Esophagus muscularis mucosa (tissue), 4 donors: Measurements from ENCODE around the gene HNRNPL. TPM values are rescaled to one million over a fixed set of nuclear protein-coding genes. Genes with fewer than 3 reads are reported as not detected.
A peak's percentile ranks its signal among the peaks of the same experiment; 100 is the strongest.

Experiments used
- DNase-seq: peaks from one replicate; pipeline ENCODE4 v3.0.0-alpha.2; 2017; ENCODE audit errors: extremely low spot score
- H3K27ac ChIP-seq, 4 donors: fragments of 200-600 bp; sonication (generic); replicated peaks in 1 of 4; 1 replicate in 3 of 4; 2 replicates in 1 of 4; pipeline ENCODE4 v1.5.1; 2016 to 2019; ENCODE audit warnings: mild to moderate bottlenecking in 1 of 4
- H3K27me3 ChIP-seq, 4 donors: fragments of 200-600 bp; sonication (generic); one replicate each; pipeline versions ENCODE4 v1.5.1 to v1.6.0; 2016 to 2019
- H3K36me3 ChIP-seq, 4 donors: fragments of 200-600 bp; sonication (generic); one replicate each; pipeline ENCODE4 v1.5.1; 2016 to 2019
- H3K4me1 ChIP-seq, 4 donors: fragments of 200-600 bp; sonication (generic); one replicate each; pipeline ENCODE4 v1.5.1; 2016 to 2019
- H3K4me3 ChIP-seq, 4 donors: fragments of 200-600 bp; sonication (generic); 1 replicate in 2 of 4; 2 replicates in 2 of 4; pipeline ENCODE4 v1.5.1; 2016 to 2019; ENCODE audit warnings: mild to moderate bottlenecking in 4 of 4, moderate library complexity in 1 of 4
- H3K9me3 ChIP-seq, 4 donors: fragments of 200-600 bp; sonication (generic); 1 replicate in 3 of 4; 2 replicates in 1 of 4; pipeline ENCODE4 v1.5.1; 2016 to 2019
- EP300 ChIP-seq: sonication (generic); formaldehyde crosslinking; IDR thresholded peaks from one replicate; pipeline ENCODE4 v1.6.1; 2017; ENCODE audit warnings: antibody characterized with exemption
- POLR2A ChIP-seq: fragments of 450-650 bp; IDR thresholded peaks from one replicate; pipeline ENCODE4 v1.6.1; 2017; ENCODE audit warnings: antibody characterized with exemption, moderate library complexity, mild to moderate bottlenecking, low read depth
- POLR2AphosphoS5 ChIP-seq, 2 donors: sonication (generic); formaldehyde crosslinking; IDR thresholded peaks; one replicate each; pipeline ENCODE4 v1.6.1; 2017; ENCODE audit warnings: antibody characterized with exemption in 2 of 2
- WGBS: methylation state at CpG from one replicate; pipeline ENCODE4 v1.1.5; 2018; 5-methylcytosine and 5-hydroxymethylcytosine counted together
- intact Hi-C: fragments of 100-400 bp; cut with DNase I; formaldehyde crosslinking; loops from one replicate; pipeline ENCODE4 v1.15.1; 2023
- total RNA-seq, 4 donors: library from RNA; depleted of rRNA; stranded (reverse); fragments of >200 nt; gene quantifications; one replicate each; pipeline versions ENCODE4 v1.1.0 to v1.2.1, GENCODE V29; 2016
- TF ChIP-seq, protein P1 (sequence below), 3 experiments: fragments of 200-600 bp in 2 of 3; fragments of 450-650 bp in 1 of 3; sonication (generic) in 2 of 3; IDR thresholded peaks; one replicate each; pipeline ENCODE4 v1.5.1; 2017 to 2019; ENCODE audit warnings: antibody characterized with exemption in 3 of 3, mild to moderate bottlenecking in 2 of 3, moderate library complexity in 1 of 3

Gene HNRNPL
- total RNA-seq, 4 donors from 2014 or later, result 126 to 202 (median 180) TPM

DNA sequence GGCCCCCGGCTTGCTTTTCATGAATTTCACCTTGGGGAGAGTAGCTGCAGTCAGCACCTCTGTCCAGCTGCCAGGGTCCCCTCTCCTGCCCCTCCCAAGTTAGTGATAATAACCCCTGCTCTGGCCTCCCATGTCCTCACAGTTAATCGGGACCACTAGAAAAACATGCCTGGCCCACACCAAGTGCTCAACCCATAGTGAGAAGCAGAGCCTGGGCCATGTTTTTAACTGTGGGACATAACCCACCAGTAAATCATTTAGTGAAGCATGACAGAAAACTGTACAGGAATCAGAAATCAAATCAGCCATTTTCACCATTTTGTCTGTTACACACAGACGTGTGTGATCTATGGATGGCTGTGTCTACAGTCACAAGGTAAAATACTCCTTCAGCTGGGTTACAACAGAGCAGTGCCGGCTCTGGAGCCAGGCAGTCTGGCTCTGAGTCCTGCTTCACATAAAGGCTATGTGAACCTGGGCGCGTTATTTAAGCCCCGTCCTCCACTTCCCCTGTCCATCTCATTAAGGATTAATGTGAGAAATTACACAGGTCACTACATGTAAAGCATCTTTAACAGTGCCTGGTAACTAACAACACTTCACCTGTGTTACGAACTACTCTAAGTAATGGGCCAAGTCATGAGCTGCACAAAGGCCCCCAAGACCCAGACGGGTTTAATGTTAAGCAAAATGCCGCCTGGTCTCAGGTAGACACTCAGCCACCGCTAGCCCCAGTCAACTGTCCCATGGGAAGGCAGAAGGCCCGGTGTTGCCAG is 10.6 kb downstream of the HNRNPL start:
- H3K27me3 ChIP-seq, result no peaks in the 10 kb centered on the region
- H3K4me3 ChIP-seq, result no peak overlapping the region
- no peak for TF ChIP-seq POLR2A
- TF ChIP-seq EP300, result no peak
- TF ChIP-seq, protein P1, sequence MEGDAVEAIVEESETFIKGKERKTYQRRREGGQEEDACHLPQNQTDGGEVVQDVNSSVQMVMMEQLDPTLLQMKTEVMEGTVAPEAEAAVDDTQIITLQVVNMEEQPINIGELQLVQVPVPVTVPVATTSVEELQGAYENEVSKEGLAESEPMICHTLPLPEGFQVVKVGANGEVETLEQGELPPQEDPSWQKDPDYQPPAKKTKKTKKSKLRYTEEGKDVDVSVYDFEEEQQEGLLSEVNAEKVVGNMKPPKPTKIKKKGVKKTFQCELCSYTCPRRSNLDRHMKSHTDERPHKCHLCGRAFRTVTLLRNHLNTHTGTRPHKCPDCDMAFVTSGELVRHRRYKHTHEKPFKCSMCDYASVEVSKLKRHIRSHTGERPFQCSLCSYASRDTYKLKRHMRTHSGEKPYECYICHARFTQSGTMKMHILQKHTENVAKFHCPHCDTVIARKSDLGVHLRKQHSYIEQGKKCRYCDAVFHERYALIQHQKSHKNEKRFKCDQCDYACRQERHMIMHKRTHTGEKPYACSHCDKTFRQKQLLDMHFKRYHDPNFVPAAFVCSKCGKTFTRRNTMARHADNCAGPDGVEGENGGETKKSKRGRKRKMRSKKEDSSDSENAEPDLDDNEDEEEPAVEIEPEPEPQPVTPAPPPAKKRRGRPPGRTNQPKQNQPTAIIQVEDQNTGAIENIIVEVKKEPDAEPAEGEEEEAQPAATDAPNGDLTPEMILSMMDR (IDR thresholded peaks at IDR 0.05), result no peak
- no peak for TF ChIP-seq POLR2AphosphoS5 (IDR thresholded peaks at IDR 0.05)
- intact Hi-C loops, result loop anchor here (5.0 to 10.0 kb wide), 2 partner anchors 107 to 204 kb away; no protein-coding TSS in a partner anchor
- peaks cover 7 to 51% (median 40%) of the 10 kb centered on the region in 4 donors for H3K4me1 ChIP-seq
- H3K9me3 ChIP-seq, result no peaks in the 10 kb centered on the region
- H3K36me3 ChIP-seq, result peaks cover 84 to 97% (median 91%) of the 10 kb centered on the region in 4 donors
- H3K27ac ChIP-seq, result peak overlapping the region in 2 of 4 donors; percentile 10 to 36
- DNase-seq, result no peak
- 81% methylated on average over 11 of the region's 12 CpGs for WGBS

DNA sequence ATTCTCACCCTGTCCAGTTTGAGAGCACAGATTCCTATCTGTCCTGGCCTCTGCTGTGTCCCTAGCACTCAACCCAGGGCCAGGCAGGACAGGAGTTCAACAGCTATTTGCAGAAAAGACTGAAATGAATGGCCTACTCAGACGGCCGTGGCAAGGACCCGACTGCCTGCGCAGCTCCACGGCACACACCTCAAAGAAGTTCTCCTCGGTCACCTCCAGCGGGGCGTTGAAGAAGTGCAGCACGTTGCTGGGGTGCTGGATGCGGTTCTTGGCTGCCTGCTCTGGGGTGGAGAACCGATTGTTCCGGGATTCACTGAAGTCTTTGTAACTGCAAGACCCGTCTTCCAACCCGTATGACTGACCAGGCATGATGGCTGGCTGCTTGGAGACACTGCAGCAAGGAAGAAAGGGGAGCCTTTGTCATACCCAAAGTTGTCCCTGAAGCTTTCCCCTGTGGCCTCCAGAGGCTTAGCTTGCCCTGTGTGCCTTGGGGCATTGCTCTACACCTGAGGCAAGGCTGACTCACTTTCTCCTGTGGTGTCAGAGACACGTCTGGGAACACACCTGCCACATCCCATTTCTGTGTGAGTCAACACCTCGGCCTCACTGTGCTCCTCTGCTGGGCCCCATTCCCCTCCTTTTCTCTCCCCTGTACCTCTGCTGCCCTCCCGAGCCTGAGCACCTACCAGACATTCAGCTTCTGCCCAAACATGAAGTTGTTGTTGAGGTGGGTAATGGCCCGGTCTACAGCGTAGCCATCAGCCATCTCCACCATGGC is 11.4 kb downstream of the HNRNPL start:
- DNase-seq, result no peak
- intact Hi-C loops, result loop anchor here (5.0 to 10.0 kb wide), 2 partner anchors 106 to 204 kb away; no protein-coding TSS in a partner anchor
- WGBS, result 73% methylated on average over 12 of the region's 19 CpGs

DNA sequence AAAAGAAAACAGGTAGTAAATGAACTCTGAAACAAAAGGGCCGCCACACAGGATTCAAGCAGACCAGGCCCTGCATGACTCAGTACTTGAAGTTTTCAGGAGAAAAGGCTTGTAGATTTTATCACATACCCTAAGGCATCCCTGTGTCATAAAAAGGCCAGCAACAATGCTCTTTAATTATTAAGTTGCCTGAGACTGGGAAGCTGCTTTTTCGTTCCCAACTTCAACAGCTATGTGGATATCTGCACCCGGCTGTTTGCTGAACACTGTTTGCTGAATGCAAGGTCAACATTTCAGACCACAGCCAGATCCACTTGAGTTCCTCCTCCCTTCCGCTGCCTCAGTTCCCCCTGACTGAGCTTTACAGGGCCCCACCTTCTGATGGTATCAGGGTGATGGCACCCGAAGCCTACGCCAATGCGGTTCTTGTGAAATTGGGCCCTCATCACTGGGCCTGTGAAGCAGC is 12.1 kb downstream of the HNRNPL start:
- peaks cover 1 to 38% (median 33%) of the 10 kb centered on the region in 4 donors for H3K4me1 ChIP-seq
- intact Hi-C loops, result loop anchor here (5.0 to 10.0 kb wide), 2 partner anchors 105 to 203 kb away; no protein-coding TSS in a partner anchor
- H3K27ac ChIP-seq, result peak overlapping the region in 2 of 4 donors; percentile 30 to 36
- no peak overlapping the region for H3K4me3 ChIP-seq
- 98% methylated on average over 7 of the region's 7 CpGs for WGBS
- DNase-seq, result no peak
- no peaks in the 10 kb centered on the region for H3K27me3 ChIP-seq
- no peak for TF ChIP-seq POLR2A
- TF ChIP-seq POLR2AphosphoS5 (IDR thresholded peaks at IDR 0.05), result no peak
- no peak for TF ChIP-seq EP300
- TF ChIP-seq, protein P1 (IDR thresholded peaks at IDR 0.05), result no peak
- H3K9me3 ChIP-seq, result no peaks in the 10 kb centered on the region
- peaks cover 69 to 82% (median 76%) of the 10 kb centered on the region in 4 donors for H3K36me3 ChIP-seq

More for the DNA sequence above, 11.4 kb downstream of the HNRNPL start:
- H3K27ac ChIP-seq, result peak overlapping the region in 2 of 4 donors; percentile 30 to 36
- peaks cover 76 to 89% (median 84%) of the 10 kb centered on the region in 4 donors for H3K36me3 ChIP-seq
- TF ChIP-seq POLR2A (no peak), POLR2AphosphoS5 (IDR thresholded peaks at IDR 0.05) (no peak), EP300 (no peak)
- TF ChIP-seq, protein P1 (IDR thresholded peaks at IDR 0.05), result no peak
- H3K9me3 ChIP-seq, result no peaks in the 10 kb centered on the region
- no peak overlapping the region for H3K4me3 ChIP-seq
- H3K27me3 ChIP-seq, result no peaks in the 10 kb centered on the region
- peaks cover 0 to 44% (median 33%) of the 10 kb centered on the region in 4 donors for H3K4me1 ChIP-seq

DNA sequence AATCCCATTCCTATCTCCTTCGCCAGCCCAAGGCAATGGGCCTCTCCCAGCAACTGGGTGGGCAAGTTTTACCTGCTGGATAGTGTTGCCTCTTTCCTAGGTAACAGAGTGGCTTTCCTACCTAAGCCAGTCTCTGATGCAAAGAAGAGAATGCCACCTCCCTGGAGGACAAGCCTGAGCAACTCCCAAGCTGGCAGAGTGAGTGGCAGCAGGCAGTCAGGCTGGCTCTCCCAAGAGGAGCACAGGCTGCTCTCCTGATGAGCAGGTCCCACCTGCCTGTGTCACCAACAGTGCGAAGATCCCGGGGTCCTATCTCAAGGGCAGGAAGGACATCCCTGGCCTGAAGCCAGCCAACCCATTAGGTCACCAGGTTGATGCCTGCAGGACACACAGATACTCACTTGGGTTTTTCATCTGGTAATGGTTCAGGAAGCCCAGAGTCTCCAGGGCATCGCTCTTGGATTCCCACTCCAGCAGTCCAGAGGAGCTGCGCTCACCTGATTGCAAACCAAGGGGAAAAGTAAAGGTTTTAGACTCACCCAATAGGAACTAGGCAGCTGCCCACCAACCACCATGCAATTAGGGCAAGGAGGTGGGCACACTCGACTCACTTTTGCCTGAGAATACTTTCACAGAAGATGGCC is 12.7 kb downstream of the HNRNPL start:
- intact Hi-C loops, result loop anchor here (5.0 to 10.0 kb wide), 2 partner anchors 105 to 202 kb away; no protein-coding TSS in a partner anchor
- H3K9me3 ChIP-seq, result no peaks in the 10 kb centered on the region
- TF ChIP-seq EP300 (no peak), POLR2AphosphoS5 (IDR thresholded peaks at IDR 0.05) (peak in 1 of 2 donors; percentile 26), POLR2A (no peak)
- TF ChIP-seq, protein P1 (IDR thresholded peaks at IDR 0.05), result no peak
- H3K4me1 ChIP-seq, result peaks cover 7 to 44% (median 36%) of the 10 kb centered on the region in 4 donors
- DNase-seq, result no peak
- WGBS, result 87% methylated on average over 4 of the region's 6 CpGs
- peaks cover 63 to 76% (median 71%) of the 10 kb centered on the region in 4 donors for H3K36me3 ChIP-seq
- H3K4me3 ChIP-seq, result no peak overlapping the region
- H3K27ac ChIP-seq, result peak overlapping the region in 2 of 4 donors; percentile 24 to 30
- no peaks in the 10 kb centered on the region for H3K27me3 ChIP-seq
